Measurements from ENCODE around the gene PDCD2. TPM values are rescaled to one million over a fixed set of nuclear protein-coding genes. Genes with fewer than 3 reads are reported as not detected.

PDCD2 gene
- total and polyA plus RNA-seq, 9 of the 15 experiments (the other 6 are each of a cell fraction or from before 2014, with no cell fraction given), result 67.3 to 430 (median 318) TPM

DNA sequence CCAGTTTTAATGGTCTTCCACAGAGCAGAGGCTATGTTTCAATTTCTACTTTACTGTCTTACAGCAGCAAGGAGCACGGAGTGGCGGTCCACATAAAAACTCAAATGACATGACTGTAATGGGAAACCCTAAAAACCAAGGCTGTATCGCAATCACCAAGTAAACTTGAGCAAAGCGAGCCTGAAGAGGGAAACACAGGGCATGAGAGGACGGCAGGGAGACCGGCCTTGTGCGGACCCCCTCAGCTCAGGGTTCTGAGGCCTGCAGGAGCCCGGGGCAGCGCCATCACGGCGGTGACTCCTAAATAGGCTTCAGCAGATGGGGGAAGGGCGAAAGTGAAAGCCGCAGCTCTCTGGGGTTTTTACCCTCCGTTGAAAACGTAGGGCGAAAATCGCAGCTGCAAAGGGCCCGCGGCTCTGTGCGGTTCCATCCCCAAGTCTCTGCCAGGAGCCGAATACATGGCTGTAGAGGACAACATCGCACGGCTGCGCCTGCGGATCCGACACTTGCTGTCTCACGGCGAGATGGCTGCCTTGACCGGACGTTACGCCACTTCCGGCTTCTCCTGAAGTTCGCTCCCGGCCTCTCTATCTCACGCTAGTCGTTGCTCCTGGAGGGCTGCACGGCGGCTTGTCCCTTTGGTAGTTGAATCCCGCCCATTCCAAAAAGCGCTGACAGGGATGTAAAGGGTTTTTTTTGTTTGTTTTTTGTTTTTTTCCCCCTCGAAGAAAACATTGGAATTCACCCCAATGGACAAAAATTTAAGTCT is 31.5 kb downstream of the PDCD2 start, which contains the start of gene PSMB1 (continued):
- TF ChIP-seq CGGBP1 (CRISPR knock-in tag; IDR thresholded peaks at IDR 0.05) (peak; percentile 3; the same call in 1 of the 2 replicates), MEF2A (IDR thresholded peaks at IDR 0.05; ENCODE audit: control insufficient read depth, low read depth, low read length) (no peak), MEIS2 (IDR thresholded peaks at IDR 0.05; ENCODE audit: partially characterized antibody) (peak; percentile 47), ZNF140 (CRISPR knock-in tag; IDR thresholded peaks at IDR 0.05) (no peak), ZKSCAN1 (IDR thresholded peaks at IDR 0.05; ENCODE audit: low read depth, low read length) (peak; percentile 68), TEAD4 (IDR thresholded peaks at IDR 0.05; ENCODE audit: low read length) (peak; percentile 67), TEAD4 (CRISPR knock-in tag; IDR thresholded peaks at IDR 0.05; ENCODE audit: borderline replicate concordance) (no peak), ARID2 (IDR thresholded peaks at IDR 0.05) (peak; percentile 8; the same call in 1 of the 2 replicates), ATF6 (CRISPR knock-in tag; IDR thresholded peaks at IDR 0.05) (0 out of 2 replicates have a peak, but pooled peaks have one; percentile 57), MIER1 (IDR thresholded peaks at IDR 0.05; ENCODE audit: low read depth) (0 out of 2 replicates have a peak, but pooled peaks have one; percentile 15), SRF (CRISPR knock-in tag; IDR thresholded peaks at IDR 0.05) (peak in 1 of 2 experiments; percentile 63; a peak in 1 of 4 replicates), ZMIZ1 (IDR thresholded peaks at IDR 0.05; ENCODE audit: low read depth in 2 of 2, low read length in 2 of 2) (0 out of 4 replicates have a peak, but pooled peaks of 1 of the 2 experiments have one; percentile 44), EP300 (IDR thresholded peaks at IDR 0.05; ENCODE audit: low read length) (peak; percentile 39), ZNF253 (CRISPR knock-in tag; conservative IDR thresholded peaks at IDR 0.05) (no peak), ZNF232 (CRISPR knock-in tag; IDR thresholded peaks at IDR 0.05) (peak; percentile 90), TAF1 (IDR thresholded peaks at IDR 0.05; ENCODE audit: control insufficient read depth, extremely low read depth, insufficient read depth, low read length, severe bottlenecking) (peak; percentile 96), ZNF24 (IDR thresholded peaks at IDR 0.05) (no peak; the same call in 1 of the 2 replicates)
- TF ChIP-seq, protein P1, sequence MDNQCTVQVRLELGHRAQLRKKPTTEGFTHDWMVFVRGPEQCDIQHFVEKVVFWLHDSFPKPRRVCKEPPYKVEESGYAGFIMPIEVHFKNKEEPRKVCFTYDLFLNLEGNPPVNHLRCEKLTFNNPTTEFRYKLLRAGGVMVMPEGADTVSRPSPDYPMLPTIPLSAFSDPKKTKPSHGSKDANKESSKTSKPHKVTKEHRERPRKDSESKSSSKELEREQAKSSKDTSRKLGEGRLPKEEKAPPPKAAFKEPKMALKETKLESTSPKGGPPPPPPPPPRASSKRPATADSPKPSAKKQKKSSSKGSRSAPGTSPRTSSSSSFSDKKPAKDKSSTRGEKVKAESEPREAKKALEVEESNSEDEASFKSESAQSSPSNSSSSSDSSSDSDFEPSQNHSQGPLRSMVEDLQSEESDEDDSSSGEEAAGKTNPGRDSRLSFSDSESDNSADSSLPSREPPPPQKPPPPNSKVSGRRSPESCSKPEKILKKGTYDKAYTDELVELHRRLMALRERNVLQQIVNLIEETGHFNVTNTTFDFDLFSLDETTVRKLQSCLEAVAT (IDR thresholded peaks at IDR 0.05), result peak; percentile 45 to 85; a peak in 2 of 4 replicates

Data from K562 (cell line).